NCI-H82 treated with DMSO at 0.1 percent for 48 hours (cell line): ENCODE results near the gene CKM.

ENCODE experiments used
- DNase-seq: peaks from one replicate; lab custom pipeline; 2025; ENCODE audit not compliant: unreplicated experiment; lab: John Stamatoyannopoulos, UW

CKM gene

GRCh38 chr19:45322744-45323281, at the start of gene CKM:
Gene CKM (minus strand): TSS chr19:45322875. CDS start chr19:45319713, 3,162 bp downstream.
- no peak for DNase-seq

- DNase-seq: peak; percentile 94
Measured at GRCh38 chr19:45370410-45371204, 47.9 kb upstream of the CKM start, which contains the start of gene ERCC2. Gene ERCC2 (minus strand): TSS chr19:45370573. CDS start chr19:45370540, 33 bp downstream.

GRCh38 chr19:45368737-45369340, 46.2 kb upstream of the CKM start:
- no peak for DNase-seq

GRCh38 chr19:45368127-45368526, 45.5 kb upstream of the CKM start:
- no peak for DNase-seq

- no peak for DNase-seq
Measured at GRCh38 chr19:45364696-45365095, 42.0 kb upstream of the CKM start.

GRCh38 chr19:45363861-45364459, 41.3 kb upstream of the CKM start:
- no peak for DNase-seq

- no peak for DNase-seq
Measured at GRCh38 chr19:45362291-45362690, 39.6 kb upstream of the CKM start.

- DNase-seq: no peak
Measured at GRCh38 chr19:45361608-45362007, 38.9 kb upstream of the CKM start.

- DNase-seq: no peak
Measured at GRCh38 chr19:45358213-45358792, 35.6 kb upstream of the CKM start.

GRCh38 chr19:45357445-45357783, 34.7 kb upstream of the CKM start:
- no peak for DNase-seq

GRCh38 chr19:45356760-45357444, 34.2 kb upstream of the CKM start:
- DNase-seq: no peak

- DNase-seq: no peak
Measured at GRCh38 chr19:45355910-45356309, 33.2 kb upstream of the CKM start.

- no peak for DNase-seq
Measured at GRCh38 chr19:45355402-45355801, 32.7 kb upstream of the CKM start.

- no peak for DNase-seq
Measured at GRCh38 chr19:45354241-45354842, 31.7 kb upstream of the CKM start.

- no peak for DNase-seq
Measured at GRCh38 chr19:45352914-45353796, 30.5 kb upstream of the CKM start.

GRCh38 chr19:45352471-45352870, 29.8 kb upstream of the CKM start:
- no peak for DNase-seq

- DNase-seq: no peak
Measured at GRCh38 chr19:45352062-45352461, 29.4 kb upstream of the CKM start.

- DNase-seq: no peak
Measured at GRCh38 chr19:45351401-45351952, 28.8 kb upstream of the CKM start.

- no peak for DNase-seq
Measured at GRCh38 chr19:45350477-45351058, 27.9 kb upstream of the CKM start.
